Activated CD8-positive, alpha-beta T cell treated with anti-CD3 and anti-CD28 coated beads for 36 hours (primary cell): ENCODE measurements around the gene XRCC6. TPM values are rescaled to one million over a fixed set of nuclear protein-coding genes. Genes with fewer than 3 reads are reported as not detected.
A peak's percentile ranks its signal among the peaks of the same experiment; 100 is the strongest.
"Not testable (repeated sequence)": the region's sequence is repeated elsewhere in the genome, so short reads cannot be mapped to it uniquely, and the experiment has no call there.

ENCODE experiments used
- ATAC-seq: fragments of 200-7000 bp; cut with Tn5 transposase; one replicate; pipeline ENCODE4 v1.10.0; 2021; ENCODE audit warnings: mild to moderate bottlenecking, moderate library complexity
- CTCF ChIA-PET: fragments of 350-600 bp; sonication (Branson Sonifier 250); formaldehyde crosslinking; loops from one replicate; lab custom pipeline; 2021; ENCODE audit warnings: antibody characterized with exemption; lab: Charles Lee
- POLR2A ChIA-PET: fragments of 350-600 bp; sonication (Branson Sonifier 250); formaldehyde crosslinking; loops from one replicate; lab custom pipeline; 2021; ENCODE audit warnings: antibody characterized with exemption; lab: Charles Lee
- DNase-seq: peaks from one replicate; pipeline ENCODE4 v3.0.0-alpha.2; 2020
- H3K27ac Mint-ChIP-seq: one replicate; pipeline ENCODE4 v1.8.0; 2021; ENCODE audit warnings: mild to moderate bottlenecking, mixed read lengths
- H3K27me3 Mint-ChIP-seq: one replicate; pipeline ENCODE4 v1.8.0; 2021; ENCODE audit warnings: mixed read lengths
- H3K36me3 Mint-ChIP-seq: one replicate; pipeline ENCODE4 v1.8.0; 2021; ENCODE audit warnings: low read depth, mixed read lengths
- H3K4me1 Mint-ChIP-seq: one replicate; pipeline ENCODE4 v1.8.0; 2021; ENCODE audit warnings: low read depth, mixed read lengths
- H3K4me3 Mint-ChIP-seq: one replicate; pipeline ENCODE4 v1.8.0; 2021; ENCODE audit warnings: mild to moderate bottlenecking, moderate library complexity, mixed read lengths
- H3K9me3 Mint-ChIP-seq: one replicate; pipeline ENCODE4 v1.8.0; 2021; ENCODE audit warnings: mixed read lengths
- intact Hi-C: fragments of 100-400 bp; cut with micrococcal nuclease; formaldehyde crosslinking; loops from one replicate; pipeline ENCODE4 v1.10.0; 2022
- total RNA-seq, 2 experiments: library from RNA; stranded (reverse); gene quantifications; one replicate each; pipeline ENCODE4 v1.2.3, GENCODE V29; 2021
- TF ChIP-seq, protein P1 (sequence below): fragments of 200-600 bp; IDR thresholded peaks from one replicate; pipeline ENCODE4 v1.8.0; 2022; ENCODE audit warnings: antibody characterized with exemption, mild to moderate bottlenecking

Gene XRCC6
- total RNA-seq, 2 experiments from 2014 or later = 424 to 425 TPM

DNA sequence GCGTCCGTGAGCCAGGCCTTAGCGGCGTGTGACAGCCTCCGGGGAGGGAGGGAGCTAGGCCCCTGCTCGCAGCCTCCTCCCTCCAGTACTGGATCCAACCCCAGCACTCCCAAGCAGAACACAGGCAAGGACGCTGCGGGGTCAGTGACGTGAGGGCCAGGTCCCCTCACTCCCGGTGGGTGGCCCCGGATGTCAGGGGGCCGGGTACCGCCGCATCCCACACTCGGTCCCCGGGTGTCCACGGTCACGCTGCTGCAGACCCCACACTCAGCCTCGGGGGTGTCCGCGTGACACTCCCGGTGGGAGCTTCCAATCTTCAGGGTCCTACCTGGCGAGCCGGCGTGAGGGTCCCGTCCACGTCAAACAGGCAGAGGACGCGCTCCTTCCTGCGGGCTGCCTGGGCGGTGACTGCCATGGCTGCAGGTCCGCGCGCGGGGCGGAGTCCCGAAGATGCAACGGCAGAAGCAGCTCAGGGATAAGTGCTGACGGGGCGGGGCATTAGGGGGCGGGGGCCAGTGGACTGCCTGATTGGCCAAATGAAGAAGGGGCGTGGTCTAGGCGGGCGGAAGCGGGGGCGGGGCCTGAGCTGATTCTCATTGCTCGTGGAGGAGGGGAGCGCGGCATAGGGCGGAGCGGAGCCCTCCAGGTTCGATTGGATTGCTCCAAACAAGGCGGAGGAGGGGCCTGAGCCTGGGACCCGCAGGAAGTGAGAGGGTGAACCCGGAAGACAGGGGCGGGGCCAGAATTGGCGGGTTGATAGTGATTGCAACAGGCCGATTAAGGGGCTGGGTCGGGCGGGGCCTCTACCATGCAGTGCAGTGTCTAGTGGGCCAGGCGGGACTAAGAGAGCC is 31.5 kb upstream of the XRCC6 start, which contains the start of gene PMM1:
Gene PMM1, minus strand, starts transcription at position 450 of the 851 bp plus-strand sequence. Its CDS starts 35 bp downstream, at position 415.
- H3K27me3 Mint-ChIP-seq = no peaks in the 10 kb centered on the region
- peaks cover 12% of the 10 kb centered on the region for H3K4me1 Mint-ChIP-seq

GRCh38 chr22:41593336-41593960 is 27.6 kb upstream of the XRCC6 start:
- H3K9me3 Mint-ChIP-seq, H3K4me1 Mint-ChIP-seq, DNase-seq, H3K27me3 Mint-ChIP-seq, H3K27ac Mint-ChIP-seq, CTCF ChIA-PET, H3K36me3 Mint-ChIP-seq, H3K4me3 Mint-ChIP-seq, intact Hi-C loops, ATAC-seq: not testable (repeated sequence)
- POLR2A ChIA-PET = interaction anchor here (1.6 kb wide), 1 partner anchor 27 kb away, joined by 8 read pairs; the partner anchor contains the start of genes DESI1 and XRCC6

More for the DNA sequence above, 31.5 kb upstream of the XRCC6 start, which contains the start of gene PMM1:
- ATAC-seq (peak; percentile 98), DNase-seq (peak; percentile 100)
- H3K36me3 Mint-ChIP-seq = peaks cover 2% of the 10 kb centered on the region
- POLR2A ChIA-PET = interaction anchor here (0.6 to 3.3 kb wide), 21 partner anchors 9 to 318 kb away, joined by 3 to 37 read pairs (median 4); partner anchors contain the start of genes ACO2, DESI1, PHF5A and POLR3H
- intact Hi-C loops = loop anchor here (1.0 kb wide), 1 partner anchor 30 kb away; no protein-coding TSS in a partner anchor
- TF ChIP-seq, protein P1, sequence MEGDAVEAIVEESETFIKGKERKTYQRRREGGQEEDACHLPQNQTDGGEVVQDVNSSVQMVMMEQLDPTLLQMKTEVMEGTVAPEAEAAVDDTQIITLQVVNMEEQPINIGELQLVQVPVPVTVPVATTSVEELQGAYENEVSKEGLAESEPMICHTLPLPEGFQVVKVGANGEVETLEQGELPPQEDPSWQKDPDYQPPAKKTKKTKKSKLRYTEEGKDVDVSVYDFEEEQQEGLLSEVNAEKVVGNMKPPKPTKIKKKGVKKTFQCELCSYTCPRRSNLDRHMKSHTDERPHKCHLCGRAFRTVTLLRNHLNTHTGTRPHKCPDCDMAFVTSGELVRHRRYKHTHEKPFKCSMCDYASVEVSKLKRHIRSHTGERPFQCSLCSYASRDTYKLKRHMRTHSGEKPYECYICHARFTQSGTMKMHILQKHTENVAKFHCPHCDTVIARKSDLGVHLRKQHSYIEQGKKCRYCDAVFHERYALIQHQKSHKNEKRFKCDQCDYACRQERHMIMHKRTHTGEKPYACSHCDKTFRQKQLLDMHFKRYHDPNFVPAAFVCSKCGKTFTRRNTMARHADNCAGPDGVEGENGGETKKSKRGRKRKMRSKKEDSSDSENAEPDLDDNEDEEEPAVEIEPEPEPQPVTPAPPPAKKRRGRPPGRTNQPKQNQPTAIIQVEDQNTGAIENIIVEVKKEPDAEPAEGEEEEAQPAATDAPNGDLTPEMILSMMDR = no peak
- H3K27ac Mint-ChIP-seq = peak within 1 kb of the TSS; percentile 88
- peak within 1 kb of the TSS; percentile 95 for H3K4me3 Mint-ChIP-seq
- no peaks in the 10 kb centered on the region for H3K9me3 Mint-ChIP-seq
- CTCF ChIA-PET = interaction anchor here (0.6 to 1.7 kb wide), 10 partner anchors 13 to 222 kb away, joined by 3 to 8 read pairs (median 3); partner anchors contain the start of genes DESI1 and XRCC6

- Mint-ChIP-seq H3K27ac (no peak overlapping the region), H3K36me3 (peaks cover 12% of the 10 kb centered on the region), H3K27me3 (no peaks in the 10 kb centered on the region), H3K9me3 (no peaks in the 10 kb centered on the region), H3K4me1 (no peaks in the 10 kb centered on the region), H3K4me3 (no peak overlapping the region)
- TF ChIP-seq, protein P1 = no peak
- ChIA-PET CTCF (interaction anchor here (2.5 to 3.4 kb wide), 2 partner anchors 11 to 19 kb away, joined by 8 to 15 read pairs; no protein-coding TSS in a partner anchor), POLR2A (interaction anchor here (0.7 kb wide), 1 partner anchor 128 kb away, joined by 3 read pairs; no protein-coding TSS in a partner anchor)
- DNase-seq = no peak
- intact Hi-C loops = no loop called here
- no peak for ATAC-seq
Observed at GRCh38 chr22:41595703-41596102, 25.4 kb upstream of the XRCC6 start.

DNA sequence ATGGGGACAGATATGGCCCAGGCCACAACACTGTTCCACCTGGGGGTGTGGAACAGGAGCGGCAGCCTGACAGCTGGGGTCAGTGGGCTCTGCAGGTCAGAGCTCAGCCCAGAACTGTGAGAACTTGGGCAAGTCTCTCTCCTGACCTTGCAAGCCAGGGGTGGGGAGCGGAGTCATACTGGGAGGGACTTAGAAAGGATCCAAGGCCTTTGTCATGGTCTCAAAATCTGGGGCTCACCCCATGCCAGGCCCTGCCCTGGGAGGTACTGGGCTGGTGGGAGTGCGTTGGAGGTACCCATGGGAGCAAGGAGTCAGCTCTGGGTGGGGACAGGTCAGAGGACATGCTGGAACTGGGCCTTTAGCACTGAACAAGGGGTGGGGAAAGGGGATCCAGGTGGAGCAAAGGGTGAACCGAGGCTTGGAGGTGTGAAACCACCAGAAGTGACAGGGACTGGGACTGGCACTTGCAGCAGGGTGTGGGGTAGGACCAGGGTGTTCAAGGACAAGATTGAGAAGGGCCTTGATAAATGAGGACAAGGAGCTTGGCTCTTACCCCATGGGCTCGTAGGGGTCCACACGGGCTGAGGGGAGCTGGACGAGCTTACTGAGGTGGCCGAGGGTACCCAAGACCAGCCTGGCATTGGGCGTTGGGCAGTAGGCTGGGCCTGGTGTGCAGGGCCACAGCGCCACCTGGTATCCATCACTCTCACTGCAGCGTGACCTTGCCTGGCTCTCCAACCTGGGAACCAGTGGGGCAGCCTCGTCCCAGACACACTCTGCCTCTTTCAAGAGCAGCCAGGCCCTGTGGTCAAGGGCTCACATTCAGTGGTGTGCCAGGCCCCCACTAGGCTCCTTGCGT is 24.1 kb upstream of the XRCC6 start:
- intact Hi-C loops = no loop called here
- Mint-ChIP-seq H3K36me3 (peaks cover 18% of the 10 kb centered on the region), H3K27me3 (no peaks in the 10 kb centered on the region), H3K27ac (no peak overlapping the region), H3K9me3 (no peaks in the 10 kb centered on the region), H3K4me3 (no peak overlapping the region), H3K4me1 (no peaks in the 10 kb centered on the region)
- ChIA-PET CTCF (interaction anchor here (0.7 to 3.4 kb wide), 17 partner anchors 10 to 294 kb away, joined by 3 to 15 read pairs (median 3); partner anchors contain the start of gene POLR3H), POLR2A (interaction anchor here (1.0 to 1.7 kb wide), 2 partner anchors 12 to 22 kb away, joined by 3 to 11 read pairs; no protein-coding TSS in a partner anchor)
- TF ChIP-seq, protein P1 = peak; percentile 62
- ATAC-seq = peak; percentile 82
- DNase-seq = peak; percentile 60
